ENCODE measurements around the gene SERINC2. TPM values are rescaled to one million over a fixed set of nuclear protein-coding genes. Genes with fewer than 3 reads are reported as not detected.

SERINC2 gene
- total RNA-seq: 10.0 TPM
- long read RNA-seq, transcript SERINC2-201 (10 exons, 1,997 nt): major isoform, 15 of 18 reads
- long read RNA-seq, partial matches to known transcripts: 3 of 18 reads
- long read RNA-seq, other reads (novel, unspliced or antisense): 0 of 18 reads

- DNase-seq (ENCODE audit: low spot score): no peak
These were observed at the start of gene SERINC2 for GRCh38 chr1:31412732-31413404. Gene SERINC2, plus strand, starts transcription at chr1:31413213. Its CDS starts 53 bp downstream, at chr1:31413266.

GRCh38 chr1:31364561-31365250 is 48.3 kb upstream of the SERINC2 start:
- no peak for DNase-seq (ENCODE audit: low spot score)

- peak; percentile 3 for DNase-seq (ENCODE audit: low spot score)
These were observed 46.2 kb upstream of the SERINC2 start for GRCh38 chr1:31366796-31367195.

GRCh38 chr1:31368611-31369107 is 44.4 kb upstream of the SERINC2 start:
- peak; percentile 71 for DNase-seq (ENCODE audit: low spot score)

- DNase-seq (ENCODE audit: low spot score): no peak
These were observed 43.0 kb upstream of the SERINC2 start for GRCh38 chr1:31370021-31370420.

GRCh38 chr1:31370565-31370964 is 42.4 kb upstream of the SERINC2 start:
- no peak for DNase-seq (ENCODE audit: low spot score)

GRCh38 chr1:31371121-31371959 is 41.7 kb upstream of the SERINC2 start:
- peak; percentile 62 for DNase-seq (ENCODE audit: low spot score)

GRCh38 chr1:31372051-31372450 is 41.0 kb upstream of the SERINC2 start:
- DNase-seq (ENCODE audit: low spot score): peak; percentile 26

- DNase-seq (ENCODE audit: low spot score): peak; percentile 87
These were observed 40.3 kb upstream of the SERINC2 start for GRCh38 chr1:31372751-31373055.

- DNase-seq (ENCODE audit: low spot score): peak; percentile 91
These were observed 39.7 kb upstream of the SERINC2 start, which contains the start of gene FABP3 for GRCh38 chr1:31373056-31373896. Gene FABP3, minus strand, starts transcription at chr1:31373076. Its CDS starts 62 bp downstream, at chr1:31373014.

GRCh38 chr1:31373897-31374486 is 39.0 kb upstream of the SERINC2 start:
- no peak for DNase-seq (ENCODE audit: low spot score)

GRCh38 chr1:31374511-31375196 is 38.4 kb upstream of the SERINC2 start:
- DNase-seq (ENCODE audit: low spot score): peak; percentile 72

- peak; percentile 78 for DNase-seq (ENCODE audit: low spot score)
These were observed 36.5 kb upstream of the SERINC2 start for GRCh38 chr1:31376375-31377134.

- DNase-seq (ENCODE audit: low spot score): no peak
These were observed 35.6 kb upstream of the SERINC2 start for GRCh38 chr1:31377364-31377863.

- DNase-seq (ENCODE audit: low spot score): no peak
These were observed 35.0 kb upstream of the SERINC2 start for GRCh38 chr1:31378001-31378400.

- no peak for DNase-seq (ENCODE audit: low spot score)
These were observed 32.8 kb upstream of the SERINC2 start for GRCh38 chr1:31380181-31380580.

- DNase-seq (ENCODE audit: low spot score): no peak
These were observed 31.4 kb upstream of the SERINC2 start for GRCh38 chr1:31381394-31382294.
